Neural progenitor cell (in vitro differentiated cells): Measurements from ENCODE around the gene HEXD.

ENCODE experiments used
- EZH2 ChIP-seq: fragments of 200-600 bp; sonication (generic); IDR thresholded peaks from 2 replicates; pipeline ENCODE4 v1.6.1; 2017; ENCODE audit warnings: antibody characterized with exemption, mild to moderate bottlenecking, moderate library complexity
- EZH2phosphoT487 ChIP-seq: fragments of 200-600 bp; sonication (generic); IDR thresholded peaks from 2 replicates; pipeline ENCODE4 v1.6.1; 2017; ENCODE audit warnings: antibody characterized with exemption

DNA sequence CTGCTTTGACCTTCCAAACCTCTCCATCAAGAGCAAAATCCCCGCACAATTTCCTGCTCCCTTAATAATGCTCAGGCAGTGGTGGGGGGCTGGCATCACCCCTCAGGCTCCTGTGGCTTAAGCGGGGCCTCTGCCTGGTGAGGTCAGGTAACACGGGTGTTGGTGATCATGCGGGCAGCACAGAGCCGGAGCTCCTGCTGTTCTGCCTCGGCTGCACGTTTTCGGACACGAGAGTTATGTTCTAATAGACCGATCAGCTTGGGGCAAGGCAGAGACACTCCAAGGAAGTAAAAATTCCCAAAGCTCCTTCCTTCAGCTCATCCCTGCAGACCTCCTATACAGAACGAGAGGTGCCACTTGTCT, 46.4 kb downstream of the HEXD start:
- TF ChIP-seq EZH2 (no peak), EZH2phosphoT487 (no peak)
